Pulmonary artery endothelial cell (primary cell): ENCODE results near the gene TCF7. TPM values are rescaled to one million over a fixed set of nuclear protein-coding genes. Genes with fewer than 3 reads are reported as not detected.

Experiments used
- DNase-seq: peaks from one replicate; pipeline ENCODE4 v3.0.0-alpha.2; 2011; ENCODE audit warnings: low read depth, low spot score
- total RNA-seq: library from RNA; depleted of rRNA; stranded (reverse); fragments of >200 nt; gene quantifications from 2 replicates; pipeline ENCODE4 v1.2.3, GENCODE V29; 2014

The TCF7 gene
- total RNA-seq, 1 donor from 2014 or later, result 0.26 TPM

DNA sequence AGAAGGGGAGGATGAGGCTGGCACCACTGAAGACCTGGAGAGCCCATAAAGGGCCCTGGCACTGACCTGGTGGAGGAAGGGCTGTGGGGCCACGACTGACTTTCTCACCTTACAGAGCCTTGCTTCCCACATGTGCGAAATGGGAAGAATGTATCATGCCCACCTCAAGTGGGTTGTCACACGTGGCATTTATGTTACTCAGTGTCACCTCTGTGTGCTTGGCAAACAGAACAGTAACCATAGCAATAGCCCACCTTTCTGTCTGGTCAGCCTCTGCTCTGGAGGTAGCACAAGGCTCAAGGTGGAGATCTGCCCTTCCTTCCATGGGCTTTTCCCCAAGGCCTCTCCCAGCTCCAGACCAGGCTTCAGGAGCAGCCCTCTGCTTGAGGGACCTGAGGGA, 16.7 kb downstream of the TCF7 start:
- DNase-seq, result no peak

DNA sequence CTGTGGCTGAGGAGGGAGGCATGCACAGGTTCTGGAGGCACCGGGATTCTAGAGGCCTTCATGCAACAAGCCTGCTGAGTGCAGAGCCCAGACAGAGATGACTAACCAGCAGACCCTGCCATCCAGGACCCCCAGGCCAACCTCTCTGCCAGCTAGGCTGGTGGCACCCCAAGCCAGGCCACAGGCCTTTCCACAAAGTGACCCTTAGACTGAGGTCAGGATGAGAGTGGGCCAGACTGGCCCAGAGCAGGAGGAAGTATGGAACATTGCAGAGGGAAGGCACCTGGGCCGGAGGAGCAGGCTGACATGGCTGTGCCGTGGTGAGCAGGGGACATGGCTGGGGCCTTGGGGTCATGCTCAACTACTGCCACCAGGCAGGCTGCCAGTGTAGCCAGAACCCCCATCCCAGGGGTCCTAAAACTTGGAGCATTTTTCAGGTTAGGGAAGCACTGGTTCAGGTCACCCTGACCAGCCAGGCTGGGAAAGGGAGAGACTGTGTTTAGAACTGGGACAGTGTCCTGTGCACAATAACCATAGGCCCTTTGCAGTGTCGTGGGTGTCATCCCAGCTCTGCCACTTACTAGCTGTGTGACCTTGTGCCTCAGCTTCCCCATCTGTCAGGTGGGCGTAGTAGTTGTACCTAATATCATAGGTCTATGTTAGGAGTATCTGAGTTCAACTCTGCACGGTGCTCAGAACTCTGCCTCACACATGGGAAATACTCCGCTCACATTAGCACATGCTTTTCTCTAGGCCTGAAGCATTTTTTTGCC, 17.3 kb downstream of the TCF7 start:
- no peak for DNase-seq

DNA sequence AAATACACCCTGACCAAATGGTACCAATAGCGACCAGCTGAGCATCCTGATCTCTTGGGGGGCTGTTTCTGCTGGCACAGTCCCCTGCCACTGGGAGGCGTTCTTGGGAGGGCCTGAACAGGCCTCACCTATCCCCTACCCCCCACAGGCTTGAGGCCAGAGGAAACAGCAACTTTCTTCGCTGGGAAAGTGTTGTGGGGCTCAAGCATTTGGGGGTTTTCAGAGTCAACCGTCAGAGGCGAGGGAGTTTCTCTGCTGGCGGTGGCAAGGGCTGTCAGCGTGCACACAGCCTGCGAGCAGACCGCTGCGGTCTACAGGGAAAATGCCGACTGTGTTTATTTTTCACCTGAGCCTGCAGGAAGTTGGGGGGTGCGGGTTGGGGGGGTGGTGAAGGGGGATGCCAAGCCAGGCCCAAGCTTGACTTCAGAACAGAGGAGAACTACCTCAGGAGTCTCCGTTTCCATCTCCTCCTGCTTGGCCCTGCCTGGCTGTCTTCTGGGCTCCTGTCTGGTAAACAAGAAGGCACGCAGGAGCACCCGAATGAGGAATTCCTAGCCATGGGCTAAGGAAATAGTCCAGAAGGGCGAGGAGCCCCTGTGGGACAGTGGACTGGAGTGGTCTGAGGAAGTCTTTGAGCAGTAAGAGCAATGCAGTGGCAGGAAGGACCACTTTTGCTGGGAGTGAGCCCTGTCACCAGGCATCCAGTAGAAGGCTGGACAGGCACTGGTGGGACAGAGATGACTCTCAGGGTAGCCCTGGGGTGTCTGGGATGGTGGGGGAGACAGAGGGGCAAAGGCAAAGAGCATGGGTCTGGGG, 18.1 kb downstream of the TCF7 start:
- DNase-seq, result no peak

DNA sequence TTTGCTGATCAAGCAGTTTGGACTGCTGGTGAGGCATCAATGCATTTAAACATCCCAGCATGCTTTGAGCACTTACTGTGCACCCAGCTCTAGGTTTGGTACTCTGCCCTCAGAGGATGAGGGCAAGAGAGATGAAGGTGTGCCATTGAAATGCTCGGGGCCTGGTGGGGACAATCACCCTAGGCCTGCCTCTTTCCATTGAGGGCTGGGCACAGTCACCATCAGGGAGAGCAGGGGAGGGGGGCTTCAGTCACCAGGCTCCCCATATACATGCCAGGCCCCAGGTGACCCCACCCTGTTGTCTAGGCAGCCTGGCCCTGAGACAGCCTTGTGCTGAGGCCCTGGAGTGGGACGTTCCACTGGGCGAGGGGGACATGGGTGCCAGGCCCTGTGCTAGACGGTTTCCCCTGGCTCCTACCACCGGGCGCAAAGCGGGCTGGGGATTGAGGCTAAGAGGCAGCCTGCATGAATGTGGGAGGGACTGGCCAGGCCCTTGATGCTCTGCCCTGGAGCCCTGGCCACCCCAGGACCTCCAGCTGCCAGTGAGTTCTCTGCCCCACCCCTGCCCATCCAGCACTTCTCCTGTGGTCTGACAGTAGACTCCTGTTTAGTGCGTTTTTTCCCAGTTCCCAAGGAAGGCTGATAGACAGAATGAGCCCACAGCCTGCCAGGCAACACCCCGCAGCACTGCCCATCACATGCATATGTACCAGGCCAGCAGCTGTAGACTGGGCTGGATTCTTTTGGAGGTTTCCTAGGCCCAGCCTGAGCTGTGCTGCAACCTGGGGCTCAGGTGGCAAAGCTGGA, 18.9 kb downstream of the TCF7 start:
- DNase-seq, result no peak

DNA sequence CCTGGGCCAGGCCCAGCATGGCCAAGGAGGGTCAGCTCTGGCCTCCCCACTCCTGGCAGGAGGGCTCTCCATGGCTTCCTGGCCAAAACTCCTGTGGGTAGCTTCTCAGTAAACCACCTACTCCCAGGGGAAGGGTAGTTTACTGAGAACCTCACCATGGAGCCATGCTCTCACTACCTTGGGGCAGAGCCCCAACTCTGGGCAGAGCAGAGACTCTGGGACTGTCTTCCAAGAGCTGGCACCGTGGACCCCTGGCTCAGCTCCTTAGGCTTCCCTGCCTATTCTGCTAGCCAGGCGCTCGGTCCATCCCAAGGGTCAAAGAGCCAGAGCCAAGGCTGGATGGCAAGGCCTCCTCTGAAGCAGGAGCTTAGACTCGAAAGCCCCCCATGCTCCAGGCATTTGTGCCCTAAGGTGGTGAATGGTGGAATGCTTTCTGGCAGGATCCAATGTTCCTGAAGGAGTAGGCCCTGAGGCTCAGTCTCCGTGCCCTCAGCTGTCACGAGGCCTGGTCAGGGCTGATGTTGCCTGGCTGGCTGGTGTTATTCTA, 19.6 kb downstream of the TCF7 start:
- no peak for DNase-seq

DNA sequence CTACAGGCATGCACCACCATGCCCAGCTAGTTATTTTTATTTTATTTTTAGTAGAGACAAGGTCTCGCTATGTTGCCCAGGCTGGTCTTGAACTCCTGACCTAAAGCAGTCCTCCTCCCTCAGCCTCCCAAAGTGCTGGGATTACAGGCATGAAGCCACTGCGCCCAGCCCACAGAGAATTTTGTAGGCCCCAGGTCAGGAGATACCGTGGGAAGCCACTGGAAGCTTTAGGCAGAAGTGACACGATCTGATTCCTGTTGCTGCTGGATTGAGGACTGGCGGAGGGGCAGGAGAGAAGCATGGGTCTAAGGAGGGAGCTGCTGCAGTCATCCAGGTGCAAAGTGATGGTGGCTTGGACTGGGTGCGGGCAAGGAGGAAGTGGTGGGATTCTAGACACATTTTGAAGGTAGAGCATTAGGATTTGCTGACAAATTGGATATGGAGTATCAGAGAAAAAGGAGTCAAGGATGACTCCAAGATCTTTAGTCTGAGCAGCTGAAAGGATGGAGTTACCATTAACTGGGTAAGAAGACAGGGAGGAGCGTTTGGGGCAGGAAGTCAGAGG, 20.7 kb downstream of the TCF7 start:
- DNase-seq, result no peak

DNA sequence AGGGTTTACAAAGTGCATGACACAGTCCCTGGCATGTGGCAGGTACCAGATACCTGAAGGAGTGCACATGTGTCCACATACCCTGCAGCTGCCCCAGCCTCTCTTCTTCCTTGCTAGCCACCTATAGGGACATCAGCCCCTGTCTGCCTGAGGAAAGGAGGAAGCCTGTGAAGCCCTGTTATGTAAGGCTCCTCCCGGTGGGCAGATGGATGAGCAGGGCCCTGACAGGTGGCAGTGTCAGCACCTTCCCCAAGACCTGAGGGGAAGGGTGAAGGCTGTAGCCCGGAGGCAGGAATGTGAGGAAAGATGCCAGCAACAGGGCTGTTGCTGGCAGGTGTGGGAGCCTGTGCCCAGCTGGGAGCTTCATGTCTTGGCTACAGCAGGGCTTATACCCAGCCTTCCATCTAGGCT, 21.7 kb downstream of the TCF7 start:
- DNase-seq, result no peak

DNA sequence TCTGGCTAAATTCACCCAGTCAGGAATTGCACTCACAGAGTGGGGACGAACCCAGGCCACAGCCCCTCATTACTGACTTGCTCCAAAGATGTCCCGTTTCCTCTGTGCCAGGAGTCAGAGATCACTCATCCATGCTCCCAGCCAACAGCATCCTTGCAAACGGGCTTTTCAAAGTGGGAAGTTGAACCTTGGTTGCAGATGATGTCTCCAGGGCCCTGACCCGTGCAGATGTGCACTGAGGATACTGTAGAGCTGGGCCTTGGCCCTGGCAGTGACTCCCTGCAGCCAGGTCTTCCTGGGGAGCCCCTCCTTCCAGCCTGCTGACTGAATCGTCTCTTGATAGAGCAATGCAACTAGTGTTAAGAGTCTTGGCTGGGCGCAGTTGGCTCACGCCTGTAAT, 22.3 kb downstream of the TCF7 start:
- no peak for DNase-seq

DNA sequence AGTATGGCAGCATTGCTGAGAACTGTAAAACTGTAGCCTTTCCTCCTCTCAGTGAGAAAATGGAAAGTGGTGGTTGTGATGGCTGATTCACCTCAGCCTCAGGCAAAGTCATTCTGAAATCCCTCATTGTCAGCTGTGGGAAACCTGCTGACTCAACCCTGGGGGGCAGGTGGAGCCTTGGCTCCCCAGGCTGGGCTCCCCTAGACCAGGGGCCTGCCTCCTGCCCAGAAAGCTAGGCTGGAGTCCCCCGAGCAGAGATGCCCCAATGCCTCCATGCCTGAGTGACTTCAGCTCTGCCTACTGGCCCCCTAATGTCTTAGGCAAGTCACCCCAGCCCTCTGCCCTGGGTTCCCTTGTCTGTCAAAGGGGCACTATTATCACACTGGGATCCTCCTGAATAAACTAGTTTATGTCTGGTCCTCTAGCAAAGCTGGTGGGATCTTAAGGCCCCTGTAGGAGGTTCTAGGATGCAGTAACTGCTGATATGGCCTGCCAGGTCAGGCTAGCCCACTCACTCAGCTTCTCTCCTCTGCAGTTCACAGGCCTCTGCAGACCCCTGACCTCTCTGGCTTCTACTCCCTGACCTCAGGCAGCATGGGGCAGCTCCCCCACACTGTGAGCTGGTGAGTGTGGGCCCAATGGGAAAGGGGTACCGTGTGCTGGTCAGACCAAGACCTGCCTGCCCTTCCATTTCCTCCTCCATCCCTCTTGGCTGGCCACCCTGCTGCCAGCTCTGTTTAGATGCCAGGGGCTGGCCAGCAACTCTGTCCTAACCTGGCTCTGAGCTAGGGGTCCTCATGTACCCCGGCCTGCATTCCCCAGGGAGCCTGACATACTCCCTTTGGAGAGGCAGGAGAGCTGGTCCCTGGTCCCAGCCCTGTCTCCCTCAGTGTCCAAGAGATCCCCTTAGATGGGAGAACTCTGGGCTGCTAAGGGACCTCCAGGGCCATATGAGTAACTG, 24.2 kb downstream of the TCF7 start:
- DNase-seq, result no peak

DNA sequence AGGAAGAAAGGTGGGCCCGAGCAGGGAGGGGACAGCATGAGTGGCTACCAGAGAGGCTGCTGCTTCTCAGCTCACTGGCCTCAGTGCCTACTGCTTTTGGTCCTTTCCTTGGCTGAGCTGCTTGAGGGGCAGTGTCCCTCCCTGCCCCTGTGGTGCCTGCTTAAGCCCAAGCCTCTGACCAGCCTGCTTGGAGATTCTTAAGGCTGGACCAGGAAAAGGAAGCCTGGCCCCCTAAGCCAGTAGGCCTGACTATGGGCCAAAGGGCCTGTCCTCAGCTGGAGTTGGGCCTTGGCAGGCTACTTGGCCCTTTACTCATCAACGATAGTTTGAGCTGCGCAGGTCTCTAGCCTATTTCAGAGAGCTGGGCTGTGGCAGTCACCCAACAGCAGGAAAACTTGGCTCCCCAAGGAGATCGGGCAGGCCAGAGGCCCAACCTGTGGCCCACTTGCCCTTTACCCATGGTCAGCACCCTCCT, 24.9 kb downstream of the TCF7 start:
- DNase-seq, result no peak

DNA sequence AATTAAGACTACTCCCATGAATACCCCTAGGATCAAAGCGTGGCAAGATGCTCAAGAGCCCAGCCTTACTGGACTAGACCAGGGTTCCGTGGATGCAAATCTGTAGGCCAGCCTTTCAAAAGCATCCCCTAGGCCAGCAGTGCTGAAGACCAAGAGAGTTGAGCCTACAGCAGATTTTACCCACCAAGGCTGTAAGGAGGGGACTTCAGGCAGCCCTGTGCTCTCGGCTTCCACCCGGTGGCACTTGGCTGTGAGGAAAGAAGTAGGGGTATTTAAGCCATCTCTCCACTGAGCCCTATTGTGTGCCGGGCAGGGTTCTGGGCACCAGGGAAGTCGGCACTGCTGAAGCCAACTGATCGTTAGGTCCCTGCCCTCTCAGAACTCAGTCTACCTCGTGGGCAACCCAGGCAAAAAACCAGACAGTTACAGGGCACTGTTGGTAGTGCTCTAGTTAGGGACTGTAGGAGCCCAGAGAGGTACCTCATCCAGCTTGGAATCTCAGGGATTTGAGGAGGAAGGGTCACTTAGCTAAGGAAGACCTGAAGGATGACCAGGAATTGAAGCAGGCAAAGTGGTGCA, 25.5 kb downstream of the TCF7 start:
- no peak for DNase-seq

DNA sequence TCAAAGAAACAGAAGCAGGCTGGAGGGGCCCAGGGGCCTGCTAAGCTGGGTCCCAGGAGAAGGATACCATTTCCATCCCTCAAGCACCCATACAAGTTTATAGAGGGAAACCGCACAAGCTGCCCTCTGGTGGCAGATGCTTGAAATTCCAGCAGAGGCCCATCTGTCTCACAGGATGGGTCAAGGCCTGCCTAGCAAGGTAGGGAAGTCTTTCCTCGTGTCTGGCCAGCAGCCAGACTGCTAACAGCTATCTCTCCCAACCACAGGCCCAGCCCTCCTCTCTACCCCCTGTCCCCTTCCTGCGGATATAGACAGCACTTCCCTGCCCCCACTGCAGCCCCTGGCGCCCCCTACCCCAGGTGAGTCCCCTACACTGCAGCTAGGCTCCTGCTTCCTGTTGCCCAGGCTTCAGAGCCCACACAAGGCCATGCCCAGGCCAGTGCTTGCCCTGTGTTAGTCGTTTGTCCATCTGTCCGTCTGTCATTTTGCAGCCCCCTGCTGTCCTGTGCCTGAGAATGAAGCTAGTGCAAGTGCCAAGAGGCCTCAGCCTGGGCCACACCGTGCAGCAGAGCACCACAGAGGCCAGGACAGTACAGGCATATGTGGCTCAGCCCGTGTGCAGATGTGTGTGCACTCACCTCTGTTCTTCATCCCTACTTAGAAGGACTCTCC, 26.2 kb downstream of the TCF7 start:
- no peak for DNase-seq

DNA sequence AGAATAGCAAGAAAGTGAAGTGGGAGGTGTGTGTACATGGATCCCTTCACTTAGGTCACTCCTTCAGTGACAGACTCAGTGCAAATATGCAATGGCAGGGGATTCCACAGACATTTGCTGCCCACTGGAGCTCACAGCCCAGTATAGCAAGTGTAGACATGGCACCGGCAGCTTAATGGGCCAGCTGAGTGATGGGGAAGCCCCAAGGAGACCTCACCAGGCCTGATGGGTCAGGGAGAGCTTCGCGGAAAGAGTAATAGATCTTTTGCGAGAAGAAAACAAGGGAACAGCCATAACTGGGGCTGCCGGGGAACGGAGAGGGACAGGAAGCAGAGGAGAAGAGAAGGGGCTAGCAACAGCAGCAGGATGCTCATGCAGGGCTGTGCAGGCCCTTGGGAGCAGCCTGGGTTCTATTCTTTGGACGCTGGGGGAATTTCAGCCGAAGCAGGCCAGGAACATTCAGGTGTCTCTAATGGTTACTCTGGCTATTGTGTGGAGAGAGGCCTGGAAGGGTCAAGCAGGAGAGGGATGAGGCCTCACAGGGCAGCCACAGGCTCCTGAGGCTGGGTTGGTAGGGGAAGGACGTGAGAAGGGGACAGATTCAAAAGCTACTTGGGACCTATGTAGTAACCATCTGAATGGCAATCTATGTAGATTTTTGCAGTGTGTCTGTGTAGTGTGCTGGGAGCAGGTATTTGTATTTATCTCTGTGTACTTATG, 27.0 kb downstream of the TCF7 start:
- no peak for DNase-seq

DNA sequence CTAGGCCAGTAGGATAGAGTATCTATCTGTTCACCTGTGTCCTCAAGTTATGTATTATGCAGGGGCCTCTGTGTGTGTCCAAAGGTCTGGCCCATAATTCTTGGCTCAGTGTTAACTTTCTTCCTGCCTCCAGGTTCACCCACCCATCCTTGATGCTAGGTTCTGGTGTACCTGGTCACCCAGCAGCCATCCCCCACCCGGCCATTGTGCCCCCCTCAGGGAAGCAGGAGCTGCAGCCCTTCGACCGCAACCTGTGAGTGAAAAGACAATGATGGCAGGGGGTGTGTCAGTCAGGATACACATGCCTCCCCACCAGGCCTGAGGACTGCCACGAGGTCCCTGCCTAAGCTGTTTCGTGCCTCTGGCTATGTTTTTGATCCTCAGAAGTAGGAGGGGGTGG, 27.6 kb downstream of the TCF7 start:
- no peak for DNase-seq

DNA sequence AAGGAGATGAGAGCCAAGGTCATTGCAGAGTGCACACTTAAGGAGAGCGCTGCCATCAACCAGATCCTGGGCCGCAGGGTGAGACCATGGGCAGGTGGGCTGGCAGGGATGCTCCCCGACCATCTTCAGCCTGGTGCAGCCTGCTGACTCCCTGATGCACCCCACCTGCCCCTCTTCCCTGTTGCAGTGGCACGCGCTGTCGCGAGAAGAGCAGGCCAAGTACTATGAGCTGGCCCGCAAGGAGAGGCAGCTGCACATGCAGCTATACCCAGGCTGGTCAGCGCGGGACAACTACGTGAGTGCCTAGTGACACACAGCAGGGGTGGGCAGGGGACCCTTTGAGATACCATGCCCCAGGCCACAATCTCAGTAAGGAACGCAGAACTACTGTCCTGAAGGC, 28.3 kb downstream of the TCF7 start:
- no peak for DNase-seq

DNA sequence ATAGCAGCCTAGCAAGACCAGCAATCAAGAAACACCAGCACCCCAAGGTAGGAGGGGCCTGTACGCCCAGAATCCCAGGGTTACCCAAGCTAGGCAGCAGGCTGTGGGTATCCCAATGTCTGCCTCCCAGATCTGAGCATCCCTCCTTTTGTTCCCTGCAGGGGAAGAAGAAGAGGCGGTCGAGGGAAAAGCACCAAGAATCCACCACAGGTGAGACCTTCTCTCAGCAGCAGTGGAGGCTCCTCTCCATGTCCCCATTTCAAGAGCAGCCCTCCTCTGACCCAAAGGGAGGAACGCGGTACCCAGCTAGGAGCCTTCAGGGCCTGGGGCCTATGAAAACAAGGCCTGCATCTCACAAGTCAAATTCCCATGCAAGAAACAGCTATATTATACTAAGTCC, 28.9 kb downstream of the TCF7 start:
- DNase-seq, result no peak

DNA sequence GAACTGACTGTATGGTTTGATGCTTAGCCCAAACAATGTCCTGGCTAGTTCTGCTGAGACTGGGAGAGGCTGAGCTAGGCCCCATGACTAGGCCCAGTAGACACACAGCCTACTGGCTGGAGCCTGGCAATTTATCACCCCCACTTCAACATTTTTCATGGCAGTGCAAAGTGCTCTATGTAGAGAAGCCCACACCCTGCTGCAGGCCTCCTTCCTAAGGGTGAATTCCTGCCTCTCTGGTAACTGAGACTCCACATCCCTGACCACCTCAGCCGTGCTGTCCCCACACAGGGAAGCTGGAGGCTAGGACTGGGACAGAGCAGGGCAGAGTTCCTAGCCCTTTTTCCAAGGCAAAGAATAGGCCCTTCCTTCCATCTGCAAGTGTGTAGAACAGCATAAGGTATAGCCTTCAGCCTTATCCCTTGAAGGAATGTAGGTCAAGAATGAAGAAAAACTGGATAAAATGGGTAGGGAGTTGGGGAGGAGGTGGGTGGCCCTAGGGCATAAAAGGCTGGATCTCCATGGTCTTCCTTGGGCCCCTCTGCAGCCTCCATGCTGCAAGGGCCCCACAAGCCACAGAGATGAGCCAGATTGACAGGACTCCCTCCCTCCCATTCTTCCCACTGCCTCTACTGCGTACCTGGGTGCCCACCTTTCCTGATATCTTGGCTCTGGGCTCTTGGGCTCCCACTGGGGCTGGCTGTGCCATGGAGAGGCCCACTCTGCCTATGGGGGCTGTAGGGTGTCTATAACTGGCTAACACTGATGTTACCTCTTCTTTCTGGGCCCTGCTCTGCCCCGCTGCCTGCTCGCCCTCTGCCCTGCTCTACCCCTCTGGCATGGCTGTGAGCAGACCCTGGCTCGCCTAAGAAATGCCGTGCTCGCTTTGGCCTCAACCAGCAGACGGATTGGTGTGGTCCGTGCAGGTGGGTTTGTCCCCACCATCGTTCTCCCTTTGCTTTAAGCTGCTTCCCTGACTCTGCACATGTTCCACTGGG, 29.8 kb downstream of the TCF7 start:
- DNase-seq, result no peak
